HCT116 (cell line): ENCODE results near the gene ZSCAN30.

Source experiments
- CTCF ChIP-seq, 3 experiments: fragments of 200-600 bp in 1 of 3; sonication (generic) in 1 of 3; IDR thresholded peaks in 2 of 3; conservative IDR thresholded peaks in 1 of 3; 2 replicates each; pipeline ENCODE4 v1.5.1; 2012 to 2017; ENCODE audit warnings: low read depth in 2 of 3, low read length in 2 of 3, antibody characterized with exemption in 1 of 3, borderline replicate concordance in 1 of 3, control low read depth in 1 of 3, mild to moderate bottlenecking in 1 of 3, mixed read lengths in 1 of 3, mixed run types in 1 of 3, moderate library complexity in 1 of 3; ENCODE audit not compliant: insufficient read depth in 1 of 3
- EGR1 ChIP-seq: IDR thresholded peaks from 2 replicates; pipeline ENCODE4 v1.6.1; 2012; ENCODE audit warnings: low read depth
- POLR2A ChIP-seq: IDR thresholded peaks from 2 replicates; pipeline ENCODE4 v1.7.0; 2011; ENCODE audit warnings: borderline replicate concordance; ENCODE audit not compliant: insufficient read depth, insufficient read length; ENCODE audit errors: extremely low read depth
- POLR2AphosphoS5 ChIP-seq: IDR thresholded peaks from 2 replicates; pipeline ENCODE4 v1.6.1; 2011; ENCODE audit warnings: mild to moderate bottlenecking, low read depth, low read length, moderate library complexity
- YY1 ChIP-seq: IDR thresholded peaks from 2 replicates; pipeline ENCODE4 v1.6.1; 2011; ENCODE audit warnings: low read length, low read depth, moderate library complexity, mild to moderate bottlenecking; ENCODE audit not compliant: insufficient replicate concordance; ENCODE audit errors: extremely low read depth

GRCh38 chr18:35267809-35268208 is 22.2 kb downstream of the ZSCAN30 start:
- TF ChIP-seq CTCF (IDR thresholded peaks at IDR 0.05 in 2 of 3, conservative IDR thresholded peaks at IDR 0.05 in 1 of 3; ENCODE audit: borderline replicate concordance in 1 of 3, insufficient read depth in 1 of 3, low read depth in 2 of 3, low read length in 2 of 3), result no peak
- no peak for TF ChIP-seq POLR2AphosphoS5
- no peak for TF ChIP-seq YY1
- no peak for TF ChIP-seq EGR1
- no peak for TF ChIP-seq POLR2A
